ENCODE measurements around the gene LRRC41.

LRRC41 gene

DNA sequence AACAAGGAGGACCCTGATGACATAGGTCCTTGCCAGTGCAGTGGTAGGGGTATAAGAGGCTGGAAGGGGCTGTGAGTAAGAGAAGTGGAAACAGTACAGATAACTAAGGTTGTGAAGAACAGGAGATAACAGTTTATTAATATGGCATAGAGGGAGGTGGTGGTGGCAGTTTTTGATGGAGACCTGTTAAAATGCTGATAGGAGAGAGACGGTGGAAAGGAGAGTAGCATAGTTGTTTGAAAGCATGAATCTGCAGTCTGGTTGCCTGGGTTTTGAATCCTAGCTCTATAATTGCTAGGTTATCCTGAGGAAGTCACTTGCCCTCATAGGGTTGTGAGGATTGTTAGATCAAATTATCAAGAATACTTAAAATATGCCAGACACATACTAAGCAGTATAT, 19.4 kb downstream of the LRRC41 start:
- no peak for DNase-seq

DNA sequence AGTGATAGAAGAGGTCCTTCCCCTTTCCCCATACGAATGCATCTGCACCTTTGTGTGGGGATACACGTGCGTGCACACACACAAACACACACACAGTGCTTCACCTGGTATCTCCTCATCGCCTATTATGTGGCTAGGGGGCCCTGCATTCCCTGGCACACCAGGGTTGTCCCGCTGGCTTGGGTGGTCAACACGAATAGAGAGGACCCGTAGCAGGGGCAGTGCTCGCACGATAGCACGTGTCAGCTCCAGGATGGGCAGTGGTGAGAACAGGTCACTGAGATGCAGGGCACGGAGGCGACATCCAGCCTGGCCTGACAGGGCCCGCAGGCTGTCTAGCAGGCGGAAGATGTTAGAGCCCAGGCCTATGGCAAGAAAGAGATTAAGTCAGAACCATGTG, 22.4 kb downstream of the LRRC41 start:
- no peak overlapping the region for H3K9ac ChIP-seq (ENCODE audit: low read depth, low read length)
- H4K20me1 ChIP-seq (ENCODE audit: insufficient read depth, low read length), result peaks cover 18% of the 10 kb centered on the region
- H2AFZ ChIP-seq (ENCODE audit: low read depth, low read length), result no peak overlapping the region
- H3K9me3 ChIP-seq (ENCODE audit: insufficient read depth, low read length, severe bottlenecking), result no peaks in the 10 kb centered on the region
- peaks cover 5% of the 10 kb centered on the region for H3K79me2 ChIP-seq (ENCODE audit: insufficient read depth, low read length)
- H3K4me2 ChIP-seq (ENCODE audit: insufficient read depth, low read length), result no peak overlapping the region
- H3K27me3 ChIP-seq (ENCODE audit: insufficient read depth, low read length, poor library complexity), result no peaks in the 10 kb centered on the region
- peaks cover 94% of the 10 kb centered on the region for H3K36me3 ChIP-seq (ENCODE audit: insufficient read depth, low read length)
- no peak for ATAC-seq (ENCODE audit: insufficient read depth, low read depth)
- H3K4me1 ChIP-seq (ENCODE audit: insufficient read depth, low read length), result peaks cover 18% of the 10 kb centered on the region
- TF ChIP-seq, protein P1, sequence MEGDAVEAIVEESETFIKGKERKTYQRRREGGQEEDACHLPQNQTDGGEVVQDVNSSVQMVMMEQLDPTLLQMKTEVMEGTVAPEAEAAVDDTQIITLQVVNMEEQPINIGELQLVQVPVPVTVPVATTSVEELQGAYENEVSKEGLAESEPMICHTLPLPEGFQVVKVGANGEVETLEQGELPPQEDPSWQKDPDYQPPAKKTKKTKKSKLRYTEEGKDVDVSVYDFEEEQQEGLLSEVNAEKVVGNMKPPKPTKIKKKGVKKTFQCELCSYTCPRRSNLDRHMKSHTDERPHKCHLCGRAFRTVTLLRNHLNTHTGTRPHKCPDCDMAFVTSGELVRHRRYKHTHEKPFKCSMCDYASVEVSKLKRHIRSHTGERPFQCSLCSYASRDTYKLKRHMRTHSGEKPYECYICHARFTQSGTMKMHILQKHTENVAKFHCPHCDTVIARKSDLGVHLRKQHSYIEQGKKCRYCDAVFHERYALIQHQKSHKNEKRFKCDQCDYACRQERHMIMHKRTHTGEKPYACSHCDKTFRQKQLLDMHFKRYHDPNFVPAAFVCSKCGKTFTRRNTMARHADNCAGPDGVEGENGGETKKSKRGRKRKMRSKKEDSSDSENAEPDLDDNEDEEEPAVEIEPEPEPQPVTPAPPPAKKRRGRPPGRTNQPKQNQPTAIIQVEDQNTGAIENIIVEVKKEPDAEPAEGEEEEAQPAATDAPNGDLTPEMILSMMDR (IDR thresholded peaks at IDR 0.05; ENCODE audit: borderline replicate concordance, extremely low read depth, low read length, poor library complexity, severe bottlenecking), result no peak
- TF ChIP-seq EZH2 (IDR thresholded peaks at IDR 0.05; ENCODE audit: borderline replicate concordance, low read depth, low read length, severe bottlenecking), result no peak
- no peak overlapping the region for H3K27ac ChIP-seq (ENCODE audit: low read length)
- DNase-seq, result no peak
- no peak overlapping the region for H3K4me3 ChIP-seq (ENCODE audit: low read depth in 1 of 2, low read length in 2 of 2)

More for the DNA sequence above, 19.4 kb downstream of the LRRC41 start:
- Histone ChIP-seq H3K36me3 (ENCODE audit: insufficient read depth, low read length) (peaks cover 81% of the 10 kb centered on the region), H3K9me3 (ENCODE audit: insufficient read depth, low read length, severe bottlenecking) (no peaks in the 10 kb centered on the region), H3K4me2 (ENCODE audit: insufficient read depth, low read length) (no peak overlapping the region), H3K79me2 (ENCODE audit: insufficient read depth, low read length) (peaks cover 5% of the 10 kb centered on the region), H3K27ac (ENCODE audit: low read length) (no peak overlapping the region), H4K20me1 (ENCODE audit: insufficient read depth, low read length) (peaks cover 15% of the 10 kb centered on the region), H3K9ac (ENCODE audit: low read depth, low read length) (no peak overlapping the region), H2AFZ (ENCODE audit: low read depth, low read length) (no peak overlapping the region), H3K4me3 (ENCODE audit: low read depth in 1 of 2, low read length in 2 of 2) (no peak overlapping the region), H3K27me3 (ENCODE audit: insufficient read depth, low read length, poor library complexity) (no peaks in the 10 kb centered on the region), H3K4me1 (ENCODE audit: insufficient read depth, low read length) (peaks cover 32% of the 10 kb centered on the region)
- ATAC-seq (ENCODE audit: insufficient read depth, low read depth), result no peak
- no peak for TF ChIP-seq EZH2 (IDR thresholded peaks at IDR 0.05; ENCODE audit: borderline replicate concordance, low read depth, low read length, severe bottlenecking)
- TF ChIP-seq, protein P1 (IDR thresholded peaks at IDR 0.05; ENCODE audit: borderline replicate concordance, extremely low read depth, low read length, poor library complexity, severe bottlenecking), result no peak

DNA sequence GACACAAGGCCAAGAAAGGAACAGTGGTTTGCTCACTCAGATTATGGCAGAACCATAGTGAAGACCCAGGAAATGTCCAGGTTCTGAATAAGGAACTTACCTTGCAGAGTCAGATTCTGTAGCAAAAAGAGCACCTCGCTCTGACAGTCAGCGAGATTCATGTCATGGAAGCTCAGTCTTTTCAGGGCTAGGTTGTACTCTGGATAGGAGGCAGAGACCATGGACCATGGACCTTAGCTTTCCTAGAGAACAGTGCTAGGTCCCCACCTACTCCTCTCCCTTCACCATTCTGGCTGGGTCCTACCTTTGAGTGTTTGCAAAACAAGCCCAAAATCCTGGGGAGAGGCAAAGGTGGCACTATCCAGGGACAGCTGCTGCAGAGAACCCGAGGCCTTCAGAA, 23.3 kb downstream of the LRRC41 start:
- no peak overlapping the region for H3K4me2 ChIP-seq (ENCODE audit: insufficient read depth, low read length)
- no peak for TF ChIP-seq EZH2 (IDR thresholded peaks at IDR 0.05; ENCODE audit: borderline replicate concordance, low read depth, low read length, severe bottlenecking)
- TF ChIP-seq, protein P1 (IDR thresholded peaks at IDR 0.05; ENCODE audit: borderline replicate concordance, extremely low read depth, low read length, poor library complexity, severe bottlenecking), result no peak
- H3K9ac ChIP-seq (ENCODE audit: low read depth, low read length), result no peak overlapping the region
- H4K20me1 ChIP-seq (ENCODE audit: insufficient read depth, low read length), result peaks cover 10% of the 10 kb centered on the region
- no peaks in the 10 kb centered on the region for H3K9me3 ChIP-seq (ENCODE audit: insufficient read depth, low read length, severe bottlenecking)
- H3K27ac ChIP-seq (ENCODE audit: low read length), result no peak overlapping the region
- H3K79me2 ChIP-seq (ENCODE audit: insufficient read depth, low read length), result peaks cover 5% of the 10 kb centered on the region
- no peak overlapping the region for H2AFZ ChIP-seq (ENCODE audit: low read depth, low read length)
- no peak for DNase-seq
- no peaks in the 10 kb centered on the region for H3K27me3 ChIP-seq (ENCODE audit: insufficient read depth, low read length, poor library complexity)
- no peak overlapping the region for H3K4me3 ChIP-seq (ENCODE audit: low read depth in 1 of 2, low read length in 2 of 2)
- peaks cover 96% of the 10 kb centered on the region for H3K36me3 ChIP-seq (ENCODE audit: insufficient read depth, low read length)
- ATAC-seq (ENCODE audit: insufficient read depth, low read depth), result 0 out of 3 replicates have a peak, but pooled peaks have one; percentile 6
- peaks cover 9% of the 10 kb centered on the region for H3K4me1 ChIP-seq (ENCODE audit: insufficient read depth, low read length)

DNA sequence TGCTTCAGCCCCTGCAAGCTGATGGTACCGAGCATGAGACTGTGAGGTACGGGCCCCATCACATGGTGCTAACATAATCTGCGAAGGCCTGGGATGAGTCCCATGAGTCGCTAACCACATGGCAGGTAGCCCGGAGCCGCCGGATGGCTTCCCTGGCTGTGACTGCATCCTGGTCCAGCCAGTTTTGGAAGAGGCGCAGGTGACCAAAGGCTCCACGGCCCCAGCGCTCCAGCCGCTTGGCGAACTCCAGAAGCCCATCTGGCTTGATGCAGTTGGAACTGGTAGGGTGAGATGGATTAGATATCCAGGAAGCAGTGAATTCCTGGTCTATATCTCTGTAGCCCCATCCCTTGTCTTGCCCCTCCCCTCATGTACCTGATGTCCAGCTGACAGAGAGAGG, 24.6 kb downstream of the LRRC41 start:
- Histone ChIP-seq H3K27me3 (ENCODE audit: insufficient read depth, low read length, poor library complexity) (no peaks in the 10 kb centered on the region), H3K9me3 (ENCODE audit: insufficient read depth, low read length, severe bottlenecking) (no peaks in the 10 kb centered on the region), H2AFZ (ENCODE audit: low read depth, low read length) (no peak overlapping the region), H4K20me1 (ENCODE audit: insufficient read depth, low read length) (0 out of 2 replicates have a peak, but pooled peaks cover 2% of the 10 kb centered on the region), H3K9ac (ENCODE audit: low read depth, low read length) (no peak overlapping the region), H3K27ac (ENCODE audit: low read length) (no peak overlapping the region), H3K4me3 (ENCODE audit: low read depth in 1 of 2, low read length in 2 of 2) (no peak overlapping the region), H3K36me3 (ENCODE audit: insufficient read depth, low read length) (peaks cover 96% of the 10 kb centered on the region), H3K4me1 (ENCODE audit: insufficient read depth, low read length) (no peaks in the 10 kb centered on the region), H3K4me2 (ENCODE audit: insufficient read depth, low read length) (no peak overlapping the region), H3K79me2 (ENCODE audit: insufficient read depth, low read length) (no peaks in the 10 kb centered on the region)
- no peak for TF ChIP-seq EZH2 (IDR thresholded peaks at IDR 0.05; ENCODE audit: borderline replicate concordance, low read depth, low read length, severe bottlenecking)
- TF ChIP-seq, protein P1 (IDR thresholded peaks at IDR 0.05; ENCODE audit: borderline replicate concordance, extremely low read depth, low read length, poor library complexity, severe bottlenecking), result no peak
- no peak for DNase-seq
- ATAC-seq (ENCODE audit: insufficient read depth, low read depth), result no peak; the same call in 2 of the 3 replicates
